Ammon's horn (tissue), 1 donor: Measurements from ENCODE around the gene CCDC200.
"Not testable (repeated sequence)": the region's sequence is repeated elsewhere in the genome, so short reads cannot be mapped to it uniquely, and the experiment has no call there.

Experiments
- DNase-seq: peaks from one replicate; pipeline ENCODE4 v3.0.0-alpha.2; 2016; ENCODE audit warnings: low spot score

CCDC200 gene

GRCh38 chr17:43228020-43228782 is at the start of gene CCDC200:
Gene CCDC200, minus strand, starts transcription at chr17:43228623. Its CDS starts 69 bp downstream, at chr17:43228554.
- DNase-seq: not testable (repeated sequence)

GRCh38 chr17:43272914-43273313 is 44.5 kb upstream of the CCDC200 start:
- DNase-seq: not testable (repeated sequence)

- DNase-seq: not testable (repeated sequence)
Observed at GRCh38 chr17:43272483-43272882, 44.1 kb upstream of the CCDC200 start.

- DNase-seq: not testable (repeated sequence)
Observed at GRCh38 chr17:43270552-43271504, 42.4 kb upstream of the CCDC200 start.

GRCh38 chr17:43246456-43246855 is 18.0 kb upstream of the CCDC200 start:
- not testable (repeated sequence) for DNase-seq

- not testable (repeated sequence) for DNase-seq
Observed at GRCh38 chr17:43240596-43241352, 12.4 kb upstream of the CCDC200 start.

GRCh38 chr17:43239597-43239996 is 11.2 kb upstream of the CCDC200 start:
- DNase-seq: not testable (repeated sequence)

- not testable (repeated sequence) for DNase-seq
Observed at GRCh38 chr17:43233877-43234276, 5.5 kb upstream of the CCDC200 start, which contains the start of gene RNU2-1. Gene RNU2-1, minus strand, starts transcription at chr17:43233977.

GRCh38 chr17:43233263-43233662 is 4.8 kb upstream of the CCDC200 start:
- DNase-seq: not testable (repeated sequence)

- not testable (repeated sequence) for DNase-seq
Observed at GRCh38 chr17:43232021-43232699, 3.7 kb upstream of the CCDC200 start.

- not testable (repeated sequence) for DNase-seq
Observed at GRCh38 chr17:43231205-43232020, 3.0 kb upstream of the CCDC200 start.

GRCh38 chr17:43226393-43226792 is 2.0 kb downstream of the CCDC200 start:
- DNase-seq: no peak

GRCh38 chr17:43224146-43224705 is 4.2 kb downstream of the CCDC200 start:
- no peak for DNase-seq

GRCh38 chr17:43220511-43221125 is 7.8 kb downstream of the CCDC200 start:
- DNase-seq: no peak

GRCh38 chr17:43219746-43220380 is 8.6 kb downstream of the CCDC200 start:
- DNase-seq: no peak

GRCh38 chr17:43219001-43219400 is 9.4 kb downstream of the CCDC200 start:
- DNase-seq: no peak

- DNase-seq: no peak
Observed at GRCh38 chr17:43217614-43218087, 10.8 kb downstream of the CCDC200 start.

- DNase-seq: no peak
Observed at GRCh38 chr17:43216762-43217613, 11.4 kb downstream of the CCDC200 start.
